CD4-positive, alpha-beta T cell treated with Interleukin-10 for 1 hour (primary cell): ENCODE measurements around the gene FRMD6.

ENCODE experiments used
- DNase-seq: peaks from one replicate; pipeline ENCODE4 v3.0.0-alpha.2; 2020

The FRMD6 gene

DNA sequence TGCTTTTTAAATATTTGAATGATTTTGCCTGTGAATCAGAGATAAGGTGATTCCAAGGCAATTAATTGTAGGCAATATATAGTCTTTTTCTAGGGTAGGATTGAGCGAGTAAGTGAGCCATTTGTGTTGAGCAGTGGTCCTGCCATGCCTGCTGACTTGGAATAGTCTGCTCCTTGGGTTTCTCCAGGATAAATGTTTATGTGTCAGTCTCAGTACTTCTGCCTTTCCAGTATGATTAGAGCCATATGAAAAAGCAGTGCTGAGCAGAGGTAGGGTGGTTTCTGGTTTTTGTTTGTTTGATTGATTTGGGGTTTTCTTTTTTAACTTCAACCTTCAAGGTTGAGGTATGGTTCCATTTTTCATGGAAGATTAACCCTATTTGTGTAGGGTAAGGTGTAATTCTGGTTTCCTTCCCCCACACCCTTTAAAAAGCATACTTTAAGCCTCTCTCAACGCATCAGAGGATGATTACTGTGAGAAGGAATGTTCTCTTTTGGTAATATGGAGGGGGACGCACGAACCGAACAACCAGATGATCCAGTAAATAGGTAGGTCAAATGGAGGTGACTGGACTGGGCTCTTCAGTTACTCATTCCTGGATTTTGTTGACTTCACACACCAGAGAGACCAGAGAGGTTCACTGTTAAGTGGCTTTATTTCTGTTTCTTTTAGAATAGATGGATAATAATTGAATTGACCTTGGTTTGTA is 22.7 kb downstream of the FRMD6 start:
- no peak for DNase-seq

DNA sequence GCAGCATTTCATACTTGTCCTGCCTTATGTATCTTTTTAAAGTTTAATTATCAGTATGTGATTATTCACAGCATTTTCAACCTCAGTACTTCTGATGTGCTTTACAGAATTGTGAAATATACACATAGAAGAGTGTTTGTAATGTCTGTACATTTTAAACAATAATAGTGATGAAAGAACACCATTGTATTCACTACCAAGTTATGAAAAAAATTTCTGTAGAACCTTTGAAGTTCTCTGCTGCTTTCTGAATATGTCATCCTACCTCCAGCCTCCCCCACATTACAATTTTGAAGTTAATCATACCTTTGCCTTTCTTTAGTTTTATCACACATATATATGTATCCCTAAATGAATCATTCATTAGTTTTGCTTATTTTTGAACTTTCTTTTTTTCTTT is 24.8 kb downstream of the FRMD6 start:
- no peak for DNase-seq

DNA sequence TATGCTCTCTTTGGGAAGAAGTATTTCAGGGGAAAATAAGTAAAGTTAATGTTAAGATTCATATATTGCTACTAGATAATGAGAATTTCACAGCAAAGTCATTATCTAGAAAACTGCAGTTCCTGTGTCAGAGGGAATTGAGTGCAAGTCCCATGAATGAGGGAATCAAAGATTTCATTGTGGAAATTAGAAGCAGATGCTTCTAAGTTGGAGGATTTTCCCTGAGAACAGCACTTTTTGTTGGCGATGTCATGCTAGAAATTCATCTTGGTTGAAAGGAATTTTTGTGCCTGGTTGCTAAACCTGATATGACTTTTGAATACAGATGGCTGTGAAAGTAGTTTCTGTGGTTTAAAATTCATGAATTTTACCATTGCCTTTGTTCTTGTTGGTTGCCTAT is 25.6 kb downstream of the FRMD6 start:
- DNase-seq, result no peak

DNA sequence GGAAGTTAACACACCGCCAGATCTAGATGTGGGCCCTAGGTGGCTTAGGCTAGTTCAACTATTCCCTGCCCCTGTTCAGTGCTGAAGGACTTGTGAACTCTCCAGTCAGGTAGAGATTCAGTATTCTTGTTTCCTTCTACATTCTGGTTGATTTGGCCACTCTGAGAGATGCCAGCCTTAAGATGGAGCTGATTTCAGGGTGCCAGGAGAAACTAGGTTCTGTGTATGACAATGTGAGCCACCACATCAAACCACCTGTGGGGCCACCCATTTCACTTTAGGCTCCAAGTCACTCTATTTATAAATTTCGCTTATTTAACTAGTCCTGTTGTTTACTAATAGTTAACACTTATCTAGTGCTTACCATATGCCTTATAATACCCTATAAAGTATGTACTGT is 26.0 kb downstream of the FRMD6 start:
- no peak for DNase-seq

DNA sequence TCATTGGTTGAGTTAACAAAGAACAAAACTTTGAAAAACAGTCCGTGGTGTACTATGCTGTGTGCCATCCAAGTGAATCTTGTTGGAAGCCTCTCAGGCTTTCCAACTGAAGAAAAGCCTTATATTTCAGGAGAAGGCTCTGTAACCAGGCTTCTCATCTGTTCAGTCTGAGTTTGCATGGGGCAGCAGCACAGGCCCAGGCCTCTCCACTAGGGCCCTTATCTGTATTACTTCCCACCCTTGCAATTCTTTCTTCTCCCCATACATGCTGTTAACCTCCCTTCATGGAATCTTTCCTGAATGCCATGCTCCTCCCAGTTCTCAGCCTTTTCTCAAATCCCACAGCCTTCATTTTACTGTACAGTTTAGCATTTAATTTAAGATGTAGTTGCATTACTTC is 28.3 kb downstream of the FRMD6 start:
- DNase-seq, result no peak

DNA sequence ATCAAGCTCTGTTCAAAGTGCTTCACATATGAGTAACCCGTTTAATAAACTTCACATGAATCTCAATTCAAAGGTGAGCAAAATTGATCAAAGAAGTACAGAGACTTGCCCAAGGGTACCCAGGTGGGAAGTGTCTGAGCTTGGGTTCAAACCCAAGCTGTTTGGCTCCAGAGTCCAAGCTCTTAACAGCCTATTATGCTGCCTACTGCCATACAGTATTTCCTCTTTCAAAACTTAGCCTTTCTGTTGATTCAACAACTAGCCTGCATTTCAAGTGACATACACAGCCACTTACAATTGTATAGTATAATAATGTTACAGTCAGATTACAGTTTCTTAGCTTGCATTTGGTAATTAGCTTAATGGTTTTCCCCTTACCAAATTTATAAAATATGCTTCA is 29.7 kb downstream of the FRMD6 start:
- no peak for DNase-seq

DNA sequence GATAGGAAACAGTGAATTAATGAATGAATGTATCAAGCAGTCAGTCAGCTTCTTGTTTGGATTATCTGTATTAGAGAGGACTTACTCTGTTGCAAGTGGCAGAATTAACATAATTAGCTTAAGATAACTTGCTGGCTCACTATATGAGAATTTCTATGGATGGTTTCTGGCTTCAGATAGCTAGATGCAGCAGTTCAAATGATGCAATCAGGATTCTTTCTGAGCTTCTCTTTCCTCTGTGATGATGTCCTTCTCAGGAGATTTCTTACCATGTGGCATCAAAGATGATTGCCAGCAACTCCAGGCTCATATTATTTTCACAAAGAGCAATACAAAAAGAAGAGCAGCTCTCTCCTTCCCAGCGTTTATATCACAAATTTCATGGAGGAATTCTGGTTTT is 30.7 kb downstream of the FRMD6 start:
- no peak for DNase-seq

DNA sequence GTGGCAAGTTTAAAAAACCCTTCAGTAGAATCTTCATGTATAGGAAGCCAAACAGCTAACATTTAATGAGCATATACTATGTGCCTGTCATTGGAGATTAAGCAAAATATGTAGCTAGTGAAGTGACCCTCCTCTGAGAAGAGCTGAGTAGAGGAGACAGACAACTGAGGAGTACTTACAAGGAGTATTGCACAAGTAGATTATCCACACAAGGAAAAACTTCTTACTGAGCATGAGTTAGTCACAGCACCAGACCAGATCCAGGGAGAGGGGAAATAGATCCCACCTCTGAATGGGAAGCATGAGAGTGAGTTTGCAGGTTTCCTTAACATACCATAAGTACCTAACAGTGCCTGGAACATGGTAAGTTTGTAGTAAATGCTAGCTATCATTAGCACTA is 33.0 kb downstream of the FRMD6 start:
- no peak for DNase-seq

DNA sequence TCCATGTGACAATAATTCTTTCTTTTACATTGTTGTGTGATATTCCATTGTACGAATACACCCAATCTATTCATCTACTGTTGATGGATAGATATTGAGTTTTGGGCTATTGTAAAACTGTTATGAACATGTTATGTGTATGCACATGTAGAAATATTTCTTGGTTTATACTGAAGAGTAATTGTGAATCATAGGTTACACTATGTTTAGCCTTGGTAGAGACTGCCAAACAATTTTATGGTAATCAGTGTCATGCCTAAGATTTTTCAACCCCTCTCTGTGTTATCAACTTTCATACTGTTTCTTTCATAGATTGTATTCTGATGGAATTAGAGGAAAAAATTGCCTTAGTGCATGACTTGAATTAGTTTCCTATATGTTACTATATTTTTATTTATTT is 39.5 kb downstream of the FRMD6 start:
- no peak for DNase-seq

DNA sequence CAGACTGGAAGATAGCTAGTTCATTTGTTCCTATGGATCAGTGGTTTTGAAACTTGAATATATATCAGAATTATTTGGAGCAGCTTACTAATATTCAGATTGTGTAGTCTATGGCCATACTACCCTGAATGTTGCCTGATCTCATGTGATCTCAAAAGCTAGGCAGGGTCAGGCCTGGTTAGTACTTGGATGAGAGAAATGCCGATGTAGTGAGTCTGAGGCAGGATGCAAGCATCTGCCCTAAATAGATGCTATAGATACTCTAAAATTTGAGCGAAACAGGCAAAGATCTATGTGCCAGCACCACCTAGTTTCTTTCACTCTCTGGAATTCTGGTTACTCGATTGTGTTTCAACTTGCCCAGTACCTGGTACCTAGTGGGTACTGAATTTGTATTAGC is 40.9 kb downstream of the FRMD6 start:
- no peak for DNase-seq

DNA sequence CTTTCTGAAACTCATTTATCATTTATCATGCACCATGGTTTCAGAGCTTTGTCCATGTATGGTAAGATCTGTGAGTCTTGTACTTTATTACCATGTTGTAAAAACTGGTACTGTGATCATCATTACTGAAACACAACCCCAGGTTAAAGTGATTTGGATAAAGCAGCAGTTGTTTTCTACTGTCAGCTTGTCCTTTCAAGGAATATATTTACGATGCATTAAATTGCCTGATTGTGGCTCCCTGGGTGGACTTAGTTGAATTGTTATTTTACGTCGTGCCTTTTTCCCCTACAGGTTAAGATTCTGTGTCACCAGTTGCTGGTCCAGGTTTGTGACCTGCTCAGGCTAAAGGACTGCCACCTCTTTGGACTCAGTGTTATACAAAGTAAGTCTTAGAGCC is 46.1 kb downstream of the FRMD6 start:
- no peak for DNase-seq

DNA sequence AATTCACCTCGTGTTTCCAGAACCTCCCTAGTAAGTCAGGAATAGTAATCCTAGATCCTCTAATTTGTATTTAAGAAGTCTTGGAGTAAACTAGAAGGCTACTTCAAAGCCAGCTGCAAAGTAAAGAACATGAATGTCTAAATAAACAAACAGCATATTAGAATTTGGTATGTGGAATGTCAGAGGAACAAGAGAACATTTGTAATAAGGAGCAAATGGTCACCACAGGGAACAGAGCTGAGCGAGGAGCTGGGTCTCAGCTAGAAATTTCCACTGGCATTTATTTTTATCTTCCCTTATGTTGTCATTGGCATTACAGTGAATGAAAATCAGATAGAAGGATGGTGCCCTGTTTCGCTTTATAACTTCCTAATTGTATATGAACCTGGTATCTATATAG is 50.2 kb downstream of the FRMD6 start:
- DNase-seq, result no peak

DNA sequence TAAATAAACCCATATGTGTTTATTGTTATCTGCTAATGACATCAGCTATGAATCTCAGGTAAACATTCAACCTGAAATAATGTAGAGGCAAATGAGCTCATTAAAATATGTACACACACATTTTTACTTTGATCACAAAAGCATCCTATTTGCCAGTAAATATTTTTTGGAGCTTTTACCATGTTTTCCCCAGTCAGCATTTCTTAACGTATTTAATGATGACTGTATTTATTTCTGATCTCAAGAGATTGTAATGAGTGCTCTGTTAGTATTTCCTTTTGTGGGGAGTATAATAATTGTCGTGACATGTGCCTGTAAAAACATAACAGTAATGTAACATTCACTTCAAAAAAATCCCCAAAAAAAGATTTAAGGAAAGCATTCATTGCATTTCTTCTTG is 52.1 kb downstream of the FRMD6 start:
- DNase-seq, result no peak

DNA sequence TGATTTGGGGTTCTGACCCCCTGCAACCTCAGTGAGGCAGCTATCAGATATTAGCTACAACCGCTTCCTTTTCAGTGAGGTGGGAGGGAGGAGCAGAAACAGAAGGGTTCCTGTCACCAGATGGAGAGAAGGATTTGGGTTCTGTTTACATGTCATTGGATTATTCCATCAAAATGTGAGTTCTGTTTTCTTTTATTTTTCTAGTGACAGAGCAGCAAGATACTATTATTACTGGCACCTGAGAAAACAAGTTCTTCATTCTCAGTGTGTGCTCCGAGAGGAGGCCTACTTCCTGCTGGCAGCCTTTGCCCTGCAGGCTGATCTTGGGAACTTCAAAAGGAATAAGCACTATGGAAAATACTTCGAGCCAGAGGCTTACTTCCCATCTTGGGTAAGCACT is 52.8 kb downstream of the FRMD6 start:
- no peak for DNase-seq

DNA sequence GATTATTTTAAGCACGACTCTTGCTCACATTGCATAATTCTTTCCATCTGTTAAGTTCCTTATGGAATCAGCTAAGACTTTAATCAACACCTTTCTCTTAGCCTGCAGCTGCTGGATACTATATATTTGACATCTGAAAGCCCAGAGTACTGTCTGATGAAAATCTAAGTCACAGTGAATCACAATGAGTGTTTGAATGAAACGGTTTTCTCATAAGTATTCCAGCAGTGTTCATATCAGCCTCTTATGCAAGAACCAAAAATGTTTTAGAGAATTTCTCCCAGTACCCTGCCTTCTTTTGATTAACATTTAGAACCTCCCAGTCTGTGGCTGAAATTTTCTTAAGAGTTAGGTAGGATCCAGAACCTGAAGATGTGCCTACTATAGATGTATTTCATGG is 55.6 kb downstream of the FRMD6 start:
- no peak for DNase-seq

DNA sequence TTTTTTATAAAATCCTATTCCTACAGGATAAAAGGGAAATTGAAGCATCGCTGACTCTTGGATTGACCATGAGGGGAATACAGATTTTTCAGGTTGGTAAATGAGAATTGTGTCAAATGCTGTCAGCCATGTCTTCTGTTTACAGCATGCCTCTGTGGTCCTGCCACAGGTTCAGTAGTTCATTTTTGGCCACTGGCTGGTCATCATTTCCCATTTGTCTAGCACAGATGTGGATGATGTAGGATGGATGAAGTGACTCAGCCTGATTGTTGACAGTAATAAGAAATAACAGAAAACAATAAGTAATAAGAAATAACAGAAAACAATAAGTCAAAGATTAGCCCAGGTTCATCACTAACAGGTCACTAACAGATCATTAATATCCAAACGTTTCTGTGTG is 59.8 kb downstream of the FRMD6 start:
- DNase-seq, result no peak

DNA sequence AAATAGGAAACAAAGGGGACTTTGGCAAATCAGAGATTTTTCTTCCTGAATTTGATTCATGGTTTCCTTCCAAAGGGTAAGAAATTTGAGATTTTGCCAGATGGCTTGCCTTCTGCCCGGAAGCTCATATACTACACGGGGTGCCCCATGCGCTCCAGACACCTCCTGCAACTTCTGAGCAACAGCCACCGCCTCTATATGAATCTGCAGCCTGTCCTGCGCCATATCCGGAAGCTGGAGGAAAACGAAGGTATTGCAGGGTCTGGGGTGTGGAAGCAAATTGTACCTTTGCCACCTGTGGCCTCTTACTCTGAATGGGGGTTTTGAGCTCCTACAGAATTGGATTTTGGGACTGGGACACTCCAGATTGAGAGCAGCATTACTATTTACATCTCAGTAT is 63.5 kb downstream of the FRMD6 start:
- no peak for DNase-seq

DNA sequence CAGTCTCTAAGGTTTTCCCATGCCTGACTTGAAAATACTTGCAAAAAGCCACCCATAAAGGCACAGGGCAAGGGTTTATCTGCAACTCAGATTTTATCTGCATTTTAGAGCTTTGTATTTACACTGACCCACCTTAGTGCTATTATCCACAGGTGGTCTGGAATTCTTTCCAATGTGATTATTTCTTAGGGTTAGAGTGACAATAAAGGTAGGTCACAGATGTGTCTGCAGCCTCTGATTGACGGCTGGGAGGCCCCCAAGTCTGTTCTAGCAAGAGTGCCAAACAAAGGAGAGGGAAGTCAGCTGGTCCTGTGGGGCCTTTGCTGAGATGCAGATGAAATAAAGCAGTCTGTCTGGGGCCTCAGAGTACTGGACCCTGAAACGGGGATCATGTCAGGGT is 64.0 kb downstream of the FRMD6 start:
- DNase-seq, result no peak

DNA sequence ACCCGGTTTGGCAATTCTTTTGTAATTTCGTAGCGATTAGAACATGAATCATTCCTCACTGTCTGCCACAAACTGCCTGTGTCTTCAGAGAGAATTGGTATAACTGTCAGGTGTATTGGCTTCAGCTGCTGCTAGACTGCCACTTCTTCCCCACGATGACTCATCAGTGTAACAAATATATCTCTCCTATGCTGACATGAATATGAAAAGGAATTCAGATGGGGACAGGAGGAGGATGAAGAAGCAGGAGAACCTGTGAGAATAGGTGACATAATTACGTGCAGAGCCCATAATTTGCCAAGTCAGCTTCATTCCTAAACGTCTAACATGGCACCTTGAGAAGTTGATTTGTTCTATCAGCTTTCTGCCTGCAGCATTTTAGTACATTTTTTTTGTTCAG is 64.9 kb downstream of the FRMD6 start:
- DNase-seq, result no peak

DNA sequence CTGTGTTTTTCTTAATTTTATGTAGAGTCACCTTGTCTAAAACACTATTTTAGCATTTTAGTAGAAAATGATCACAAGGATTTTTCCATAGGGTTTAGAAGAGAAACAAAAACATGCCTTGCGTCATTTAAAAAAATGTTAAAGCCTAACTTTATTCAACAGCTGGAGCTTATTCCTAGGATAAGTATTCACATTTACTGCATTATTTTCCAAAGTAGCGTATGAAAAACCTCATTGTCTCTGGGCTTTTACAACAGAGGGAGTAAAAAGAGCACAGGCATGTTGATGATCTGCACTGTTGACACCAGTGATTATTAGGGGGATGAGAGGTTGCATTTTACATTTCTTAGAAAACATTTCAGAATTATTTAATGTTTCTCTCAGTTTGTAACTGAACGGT is 66.1 kb downstream of the FRMD6 start:
- DNase-seq, result no peak

DNA sequence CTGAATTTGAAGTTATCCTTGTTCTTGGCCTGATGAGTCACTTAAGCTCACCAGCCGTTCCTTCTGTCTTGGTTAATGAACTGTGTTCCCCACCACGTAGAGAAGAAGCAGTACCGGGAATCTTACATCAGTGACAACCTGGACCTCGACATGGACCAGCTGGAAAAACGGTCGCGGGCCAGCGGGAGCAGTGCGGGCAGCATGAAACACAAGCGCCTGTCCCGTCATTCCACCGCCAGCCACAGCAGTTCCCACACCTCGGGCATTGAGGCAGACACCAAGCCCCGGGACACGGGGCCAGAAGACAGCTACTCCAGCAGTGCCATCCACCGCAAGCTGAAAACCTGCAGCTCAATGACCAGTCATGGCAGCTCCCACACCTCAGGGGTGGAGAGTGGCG is 68.2 kb downstream of the FRMD6 start:
- no peak for DNase-seq

DNA sequence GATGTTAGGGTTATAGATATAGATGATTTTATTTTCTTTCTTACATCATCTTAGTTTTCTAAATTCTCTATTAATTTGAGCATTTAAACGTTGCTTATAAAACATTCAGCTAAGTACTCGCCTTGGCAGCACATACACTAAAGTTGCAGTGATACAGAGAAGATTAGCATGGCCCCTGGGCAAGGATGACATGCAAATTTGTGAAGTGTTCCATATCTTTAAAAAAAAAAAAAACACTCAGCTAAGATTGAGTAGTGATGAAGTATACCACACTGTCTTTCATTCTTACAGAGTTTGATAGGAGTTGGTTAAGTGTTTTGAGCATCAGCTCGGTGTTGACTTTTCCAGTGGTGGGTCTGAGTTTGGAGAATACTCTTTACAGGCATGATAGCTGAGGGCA is 72.3 kb downstream of the FRMD6 start:
- DNase-seq, result no peak

DNA sequence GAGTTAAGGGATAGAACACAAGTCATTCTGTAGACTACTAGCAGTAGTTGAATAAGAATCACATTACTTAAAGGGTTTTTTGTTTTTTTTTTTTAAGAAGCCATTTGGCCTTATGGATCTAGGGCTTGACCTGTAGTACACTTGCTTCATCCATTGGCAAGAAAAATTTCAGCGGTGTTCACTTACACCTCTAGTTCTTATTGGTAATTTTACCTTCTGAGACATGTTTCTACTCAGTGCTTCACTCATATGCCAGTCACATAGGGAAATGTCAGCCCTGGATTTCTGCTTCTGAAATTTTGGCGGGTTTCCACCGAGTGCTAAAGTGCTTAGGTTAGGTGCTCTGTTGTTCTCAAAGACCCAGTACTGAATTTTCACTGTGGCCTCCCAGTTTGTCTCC is 72.9 kb downstream of the FRMD6 start:
- DNase-seq, result no peak

DNA sequence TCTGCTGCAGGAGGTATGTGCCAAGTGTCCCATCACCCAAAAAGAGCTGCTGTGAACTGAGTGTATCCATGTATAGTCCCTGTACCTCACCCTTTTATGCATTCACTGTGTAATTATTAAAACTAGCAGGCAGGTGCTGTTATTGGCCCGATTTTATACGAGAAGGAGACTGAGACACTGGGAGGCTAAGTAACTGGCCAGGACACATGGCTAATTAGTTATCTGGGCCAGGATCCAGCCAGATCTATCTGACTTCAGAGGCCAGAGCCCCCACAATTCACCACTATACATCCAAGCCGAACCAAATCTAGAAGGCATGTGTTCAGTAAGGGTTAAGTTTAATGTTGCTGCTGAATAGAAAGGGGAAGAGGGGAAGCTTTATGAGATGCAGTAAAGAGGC is 73.4 kb downstream of the FRMD6 start:
- no peak for DNase-seq

DNA sequence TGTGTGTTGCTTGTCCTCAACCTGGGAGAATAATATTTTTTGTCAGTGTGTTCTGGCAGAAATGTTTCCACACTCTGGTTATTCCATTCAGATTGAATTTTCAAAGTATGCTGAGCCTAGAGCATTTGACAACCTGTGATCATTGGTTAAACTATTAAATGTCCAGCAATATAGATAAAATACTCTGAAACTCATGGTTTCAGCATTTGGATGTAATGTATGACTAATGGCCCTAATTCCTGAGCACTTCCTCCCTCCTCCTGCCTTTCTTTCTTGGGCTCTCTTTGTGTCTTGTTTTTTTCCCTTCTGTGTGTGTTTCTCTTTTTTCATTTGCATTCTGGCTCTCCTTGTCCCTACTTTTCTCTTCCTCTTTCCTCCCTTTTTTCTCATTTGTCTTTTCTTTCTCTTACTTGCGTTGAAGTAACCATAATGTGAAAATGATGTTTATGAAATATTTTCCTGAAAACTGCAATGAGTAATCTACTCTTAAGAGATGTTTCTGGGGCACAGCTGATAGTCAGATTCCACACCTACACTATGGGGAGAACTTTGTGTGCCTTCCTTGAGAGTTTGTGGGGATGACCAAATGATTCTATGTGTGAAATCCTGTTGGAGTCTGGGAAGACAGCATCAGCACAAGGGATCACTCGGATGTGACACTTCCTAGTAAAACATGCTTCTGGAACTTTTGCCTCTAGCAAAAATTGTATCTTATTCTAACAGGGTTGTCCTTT is 74.6 kb downstream of the FRMD6 start:
- DNase-seq, result no peak
